Testis (tissue), 2 donors: ENCODE measurements around the gene CHPF.

Source experiments
- CTCF ChIP-seq, 3 experiments: fragments of 450-650 bp in 2 of 3; fragments of 200-600 bp in 1 of 3; sonication (generic) in 1 of 3; IDR thresholded peaks; one replicate each; pipeline ENCODE4 v1.5.1; 2016 to 2019; ENCODE audit warnings: antibody characterized with exemption in 3 of 3, mild to moderate bottlenecking in 2 of 3, moderate library complexity in 1 of 3
- POLR2A ChIP-seq: fragments of 450-650 bp; IDR thresholded peaks from one replicate; pipeline ENCODE4 v1.6.1; 2017; ENCODE audit warnings: antibody characterized with exemption, mild to moderate bottlenecking, moderate library complexity

GRCh38 chr2:219567131-219567530 is 23.5 kb upstream of the CHPF start:
- TF ChIP-seq CTCF (IDR thresholded peaks at IDR 0.05): no peak
- TF ChIP-seq POLR2A: no peak
